Measurements from ENCODE around the gene RCC2.
"Not testable (repeated sequence)": the region's sequence is repeated elsewhere in the genome, so short reads cannot be mapped to it uniquely, and the experiment has no call there.

The RCC2 gene

DNA sequence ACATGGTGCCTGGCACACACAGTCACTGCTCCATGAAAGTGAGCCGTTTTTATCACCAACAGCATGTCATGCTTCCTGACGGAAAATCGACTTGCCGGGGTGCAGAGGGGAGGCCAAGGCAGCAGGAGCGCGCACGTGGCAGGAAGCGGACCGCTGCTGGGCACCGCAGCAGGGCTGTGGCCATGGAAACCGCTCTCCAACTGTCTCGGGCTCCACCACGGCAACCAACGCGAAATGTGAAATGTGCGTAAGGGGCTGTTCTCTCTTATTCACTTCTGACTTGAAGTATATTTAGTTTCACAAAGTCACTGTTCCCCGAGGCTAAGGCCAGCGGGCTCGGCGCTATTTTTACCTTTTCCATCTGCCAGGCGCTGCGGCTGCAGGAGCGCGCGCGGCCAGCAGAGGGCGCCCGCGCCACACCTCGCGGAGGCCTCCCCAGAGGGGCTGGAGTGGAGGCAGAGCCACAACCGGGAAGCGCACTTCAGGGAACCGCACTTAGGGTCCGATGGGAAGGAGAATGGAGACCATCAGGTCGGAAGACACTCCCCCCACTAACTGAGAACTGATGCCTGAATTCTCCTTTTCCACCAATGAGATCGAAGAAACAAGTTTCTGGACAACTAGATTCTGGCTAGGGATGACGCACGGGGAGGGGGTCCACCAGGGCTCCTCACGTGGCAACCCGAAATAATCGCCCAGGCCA lies 19.7 kb downstream of the RCC2 start:
- Histone ChIP-seq H3K36me3 (ENCODE audit: insufficient read depth, low read length) (peaks cover 70% of the 10 kb centered on the region), H3K9ac (ENCODE audit: low read depth, low read length) (no peak overlapping the region)

DNA sequence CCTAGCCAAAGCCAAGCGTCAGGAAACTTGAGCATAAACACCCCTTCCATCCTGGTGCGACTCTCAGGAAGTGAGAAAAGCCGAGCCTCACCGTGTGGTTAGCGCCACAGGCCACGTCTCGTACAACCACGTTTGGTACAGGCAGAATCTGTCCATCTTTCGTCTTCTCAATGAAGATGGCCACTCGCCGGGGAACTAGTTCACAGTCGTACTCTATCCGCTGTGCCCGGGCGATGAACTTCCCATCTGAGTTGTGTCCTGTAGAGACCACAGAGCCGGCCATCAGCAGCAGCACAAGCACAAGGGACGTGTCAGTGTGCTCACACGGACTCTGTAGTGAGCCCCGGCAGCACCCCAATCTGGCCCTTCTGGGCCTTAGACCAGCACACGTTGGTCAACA lies 23.1 kb downstream of the RCC2 start:
- Histone ChIP-seq H3K36me3 (ENCODE audit: insufficient read depth, low read length) (peaks cover 83% of the 10 kb centered on the region), H3K4me1 (ENCODE audit: insufficient read depth, low read length) (no peaks in the 10 kb centered on the region), H3K9me3 (ENCODE audit: control insufficient read depth, insufficient read depth, low read length) (no peaks in the 10 kb centered on the region), H3K9ac (ENCODE audit: low read depth, low read length) (no peak overlapping the region)

More for the DNA sequence above, 19.7 kb downstream of the RCC2 start:
- Histone ChIP-seq H3K4me1 (ENCODE audit: insufficient read depth, low read length) (no peaks in the 10 kb centered on the region), H3K9me3 (ENCODE audit: control insufficient read depth, insufficient read depth, low read length) (no peaks in the 10 kb centered on the region)

DNA sequence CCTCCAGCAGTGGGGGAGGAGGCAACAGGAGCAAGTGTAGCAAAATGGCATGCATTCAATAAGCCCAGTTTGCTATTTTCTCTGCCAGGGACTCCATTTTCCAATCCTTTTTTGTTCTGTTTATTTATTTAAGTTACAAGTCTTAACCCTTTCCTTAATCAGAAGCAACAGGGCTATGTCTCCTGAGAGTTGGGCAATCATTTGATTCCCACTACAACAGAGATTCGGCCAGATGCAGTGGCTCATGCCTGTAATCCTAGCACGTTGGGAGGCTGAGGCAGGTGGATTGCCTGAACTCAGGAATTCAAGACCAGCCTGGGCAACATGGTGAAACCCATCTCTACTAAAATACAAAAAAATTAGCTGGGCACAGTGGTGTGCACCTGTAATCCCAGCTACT lies 25.5 kb downstream of the RCC2 start:
- Histone ChIP-seq H3K36me3 (ENCODE audit: insufficient read depth, low read length) (peaks cover 81% of the 10 kb centered on the region), H3K4me1 (ENCODE audit: insufficient read depth, low read length) (no peaks in the 10 kb centered on the region), H3K9me3 (ENCODE audit: control insufficient read depth, insufficient read depth, low read length) (no peaks in the 10 kb centered on the region), H3K9ac (ENCODE audit: low read depth, low read length) (no peak overlapping the region)

DNA sequence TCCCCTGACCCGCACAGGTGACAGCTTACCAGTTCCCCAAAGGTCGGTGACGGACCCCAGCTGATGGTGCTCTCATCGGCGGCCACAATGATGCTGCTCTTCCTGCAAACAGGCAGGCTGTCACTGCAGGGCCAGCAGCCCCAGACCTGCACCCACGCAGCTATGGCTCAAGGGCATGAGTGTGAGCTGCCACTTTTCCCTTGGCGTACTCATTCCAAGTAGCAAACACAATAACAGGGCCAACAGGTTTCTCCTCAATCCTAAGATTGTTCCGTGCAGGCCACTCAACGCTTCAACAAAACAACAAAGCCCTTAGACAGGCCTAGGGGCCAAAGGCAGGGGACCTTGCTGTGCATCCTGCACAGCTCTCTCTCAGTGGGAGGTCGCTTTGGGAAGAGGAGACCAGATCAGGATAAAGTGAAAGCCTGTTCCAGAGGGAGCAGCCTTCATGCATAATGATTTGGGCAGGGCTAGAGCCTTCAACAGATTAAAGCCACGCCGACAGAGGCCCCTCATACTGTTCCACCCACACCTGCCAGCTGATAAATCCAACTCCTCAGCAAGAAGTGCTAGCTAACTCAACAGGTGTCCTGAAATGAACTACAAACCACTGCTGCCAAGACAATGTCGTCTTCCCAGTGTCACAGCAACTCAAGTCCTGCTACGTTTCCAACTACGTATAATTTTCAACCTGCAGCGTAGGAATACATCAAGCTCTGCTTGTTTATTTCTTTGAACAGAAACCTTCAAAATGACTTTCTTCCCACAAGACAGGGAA lies 27.2 kb downstream of the RCC2 start:
- peaks cover 67% of the 10 kb centered on the region for H3K36me3 ChIP-seq (ENCODE audit: insufficient read depth, low read length)
- no peak overlapping the region for H3K9ac ChIP-seq (ENCODE audit: low read depth, low read length)
- no peaks in the 10 kb centered on the region for H3K9me3 ChIP-seq (ENCODE audit: control insufficient read depth, insufficient read depth, low read length)
- H3K4me1 ChIP-seq (ENCODE audit: insufficient read depth, low read length), result peaks cover 6% of the 10 kb centered on the region; the same call in 1 of the 2 replicates

DNA sequence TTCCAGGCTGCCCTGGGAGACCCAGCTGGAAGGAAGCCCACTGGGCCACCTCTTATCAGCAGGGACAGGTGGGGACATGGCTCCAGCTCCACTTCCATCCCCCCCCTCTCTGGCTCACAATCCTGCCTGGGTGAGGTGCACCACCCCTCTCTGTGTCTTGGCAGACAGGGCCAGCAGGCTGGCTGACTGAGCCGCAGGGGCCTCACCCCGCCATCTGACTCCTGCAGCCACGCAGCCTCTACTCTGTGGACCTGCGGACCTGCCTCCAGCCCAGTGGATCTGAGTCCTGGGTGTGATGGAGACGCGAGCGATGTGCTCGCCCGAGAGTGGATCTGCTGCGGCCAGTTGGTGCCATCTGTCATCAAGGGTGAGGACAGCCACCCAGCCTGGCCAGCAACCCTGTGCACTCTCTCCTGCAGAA lies 30.1 kb downstream of the RCC2 start:
- Histone ChIP-seq H3K4me1 (ENCODE audit: insufficient read depth, low read length) (peaks cover 6% of the 10 kb centered on the region; the same call in 1 of the 2 replicates), H3K36me3 (ENCODE audit: insufficient read depth, low read length) (peaks cover 42% of the 10 kb centered on the region), H3K9ac (ENCODE audit: low read depth, low read length) (no peak overlapping the region), H3K9me3 (ENCODE audit: control insufficient read depth, insufficient read depth, low read length) (no peaks in the 10 kb centered on the region)

DNA sequence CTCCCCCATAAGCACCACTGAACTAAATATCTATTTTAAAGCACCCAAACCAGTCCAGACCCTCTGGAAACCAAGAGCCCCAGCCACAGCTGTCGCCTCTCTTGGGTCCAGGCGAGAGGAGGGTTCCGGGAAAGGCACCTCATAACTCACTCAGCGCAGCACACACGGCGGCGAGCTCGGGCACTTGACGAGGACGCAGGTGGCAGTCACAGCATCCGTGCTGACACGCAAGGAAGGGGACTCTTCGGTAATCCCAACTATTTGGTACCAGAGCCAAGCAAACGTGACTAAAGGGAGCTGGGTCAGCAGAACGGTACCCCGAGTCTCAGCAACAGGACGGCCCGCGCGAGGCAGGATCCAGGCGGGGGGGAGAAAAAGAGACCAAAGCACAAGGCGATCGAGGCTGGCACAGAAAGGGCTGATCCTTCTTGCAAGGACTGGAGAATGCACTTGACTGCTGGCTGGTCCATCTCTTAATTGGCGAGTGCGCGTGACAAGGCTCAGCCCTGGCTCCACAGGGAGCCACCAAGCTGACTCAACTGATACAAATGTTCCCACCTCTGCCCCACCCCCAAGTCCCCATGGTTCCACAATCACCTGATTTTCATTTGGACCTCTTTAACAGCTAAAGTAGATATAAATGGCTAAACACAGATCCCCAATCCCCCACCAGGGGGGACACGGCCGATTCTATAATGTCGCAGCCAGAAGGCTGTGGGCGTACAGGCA lies 31.5 kb downstream of the RCC2 start:
- not testable (repeated sequence) for H3K4me1 ChIP-seq (ENCODE audit: insufficient read depth, low read length); H3K9ac ChIP-seq (ENCODE audit: low read depth, low read length); H3K9me3 ChIP-seq (ENCODE audit: control insufficient read depth, insufficient read depth, low read length)
- peaks cover 30% of the 10 kb centered on the region for H3K36me3 ChIP-seq (ENCODE audit: insufficient read depth, low read length)

DNA sequence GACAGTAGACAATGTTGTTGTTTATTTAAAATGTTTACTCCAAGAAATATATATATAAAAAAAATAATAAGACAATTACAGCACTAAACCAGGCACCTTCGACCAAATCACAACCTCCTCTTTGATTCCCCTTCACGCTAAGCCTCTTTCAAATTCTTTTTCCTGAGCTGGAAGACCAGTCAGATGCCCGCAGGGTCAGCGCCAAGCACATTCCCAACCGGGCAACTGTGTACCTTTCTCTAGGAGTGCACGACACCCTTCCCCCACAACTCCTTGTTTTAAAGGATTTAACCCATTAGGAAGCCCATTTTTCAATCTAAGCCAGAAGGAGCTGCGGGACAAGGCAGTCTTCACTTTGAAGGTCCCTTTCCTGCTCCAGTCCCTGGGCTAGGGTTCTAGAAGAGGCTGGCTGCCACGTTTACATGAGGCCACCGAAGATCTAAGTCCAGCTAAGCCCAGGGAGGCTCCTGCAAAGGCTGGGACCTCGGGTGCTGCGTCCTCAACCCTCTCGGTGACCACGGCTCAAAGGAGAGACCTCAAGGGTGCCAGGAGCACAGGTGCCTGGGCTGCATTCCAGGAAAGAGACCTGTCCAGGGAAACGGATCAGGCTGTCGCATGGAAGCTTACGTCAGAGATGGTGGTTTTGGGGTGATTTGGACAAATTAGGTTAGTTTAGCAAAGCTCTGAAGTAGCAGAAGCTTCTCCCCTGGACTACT lies 32.6 kb downstream of the RCC2 start:
- not testable (repeated sequence) for H3K4me1 ChIP-seq (ENCODE audit: insufficient read depth, low read length); H3K9me3 ChIP-seq (ENCODE audit: control insufficient read depth, insufficient read depth, low read length); H3K9ac ChIP-seq (ENCODE audit: low read depth, low read length)
- peaks cover 21% of the 10 kb centered on the region for H3K36me3 ChIP-seq (ENCODE audit: insufficient read depth, low read length)

DNA sequence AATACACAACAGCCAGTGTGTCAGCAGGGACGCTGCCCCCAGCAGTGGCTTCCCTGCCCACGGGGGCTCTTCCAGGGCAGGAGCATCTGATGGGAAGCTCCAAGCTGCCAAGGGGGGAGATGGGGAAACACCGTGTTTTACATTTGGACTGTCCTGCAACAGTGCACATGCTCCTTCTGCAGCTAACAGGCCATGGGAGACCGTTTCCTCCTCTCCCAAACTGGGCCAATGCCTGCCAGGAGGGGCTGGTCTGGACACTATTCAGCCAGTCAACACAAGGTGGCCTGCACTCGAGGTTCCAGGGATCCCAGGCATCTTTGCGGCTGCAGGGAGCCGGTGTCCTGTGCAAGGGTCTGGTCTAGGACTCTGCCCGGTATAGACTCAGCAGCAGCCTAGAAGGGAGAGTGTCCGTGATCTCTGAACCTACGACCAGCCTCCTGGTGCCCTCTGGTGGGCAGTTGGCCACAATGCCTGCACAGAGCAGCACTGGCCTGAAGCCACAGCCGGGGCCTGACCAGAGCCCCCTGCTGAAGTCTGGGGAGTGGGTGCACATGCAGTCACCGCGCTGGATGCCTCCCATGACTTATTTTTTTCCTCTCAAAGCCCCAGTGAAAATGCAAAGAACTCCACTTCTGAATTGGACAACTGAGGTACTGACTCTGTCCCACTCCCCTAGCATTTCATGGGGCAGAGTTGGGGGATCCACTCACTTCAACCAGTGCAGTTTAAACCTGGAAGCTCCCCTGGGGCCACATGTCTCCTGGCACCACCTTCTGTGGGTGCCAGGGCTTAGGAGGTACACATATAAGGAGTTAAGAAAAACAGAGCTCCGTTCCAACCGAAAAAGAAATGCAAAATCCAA lies 33.3 kb downstream of the RCC2 start:
- Histone ChIP-seq H3K4me1 (ENCODE audit: insufficient read depth, low read length) (peaks cover 6% of the 10 kb centered on the region; the same call in 1 of the 2 replicates), H3K9ac (ENCODE audit: low read depth, low read length) (no peak overlapping the region), H3K9me3 (ENCODE audit: control insufficient read depth, insufficient read depth, low read length) (no peaks in the 10 kb centered on the region), H3K36me3 (ENCODE audit: insufficient read depth, low read length) (peaks cover 16% of the 10 kb centered on the region)

DNA sequence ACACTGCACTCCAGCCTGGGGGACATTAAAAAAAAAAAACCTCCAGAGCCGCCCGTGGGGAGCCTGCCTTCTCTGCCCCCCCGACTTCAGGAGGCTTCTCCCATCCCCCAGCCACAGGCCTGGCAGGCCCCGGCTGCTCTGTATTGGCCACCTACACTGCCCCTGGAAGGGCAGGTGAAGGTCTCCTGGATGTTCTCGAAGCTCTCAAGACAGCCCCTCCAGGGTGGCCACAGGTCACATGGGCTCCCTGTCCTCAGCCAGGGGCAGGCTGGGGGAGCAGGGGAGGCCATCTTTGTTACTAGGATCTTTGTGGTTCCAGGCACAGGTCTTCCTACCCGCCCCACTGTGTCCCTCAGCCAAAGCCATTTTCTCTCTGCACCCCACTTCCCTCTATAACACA lies 34.7 kb downstream of the RCC2 start:
- no peaks in the 10 kb centered on the region for H3K9me3 ChIP-seq (ENCODE audit: control insufficient read depth, insufficient read depth, low read length)
- H3K4me1 ChIP-seq (ENCODE audit: insufficient read depth, low read length), result peaks cover 6% of the 10 kb centered on the region; the same call in 1 of the 2 replicates
- peaks cover 9% of the 10 kb centered on the region; the same call in 1 of the 2 replicates for H3K36me3 ChIP-seq (ENCODE audit: insufficient read depth, low read length)
- no peak overlapping the region for H3K9ac ChIP-seq (ENCODE audit: low read depth, low read length)

DNA sequence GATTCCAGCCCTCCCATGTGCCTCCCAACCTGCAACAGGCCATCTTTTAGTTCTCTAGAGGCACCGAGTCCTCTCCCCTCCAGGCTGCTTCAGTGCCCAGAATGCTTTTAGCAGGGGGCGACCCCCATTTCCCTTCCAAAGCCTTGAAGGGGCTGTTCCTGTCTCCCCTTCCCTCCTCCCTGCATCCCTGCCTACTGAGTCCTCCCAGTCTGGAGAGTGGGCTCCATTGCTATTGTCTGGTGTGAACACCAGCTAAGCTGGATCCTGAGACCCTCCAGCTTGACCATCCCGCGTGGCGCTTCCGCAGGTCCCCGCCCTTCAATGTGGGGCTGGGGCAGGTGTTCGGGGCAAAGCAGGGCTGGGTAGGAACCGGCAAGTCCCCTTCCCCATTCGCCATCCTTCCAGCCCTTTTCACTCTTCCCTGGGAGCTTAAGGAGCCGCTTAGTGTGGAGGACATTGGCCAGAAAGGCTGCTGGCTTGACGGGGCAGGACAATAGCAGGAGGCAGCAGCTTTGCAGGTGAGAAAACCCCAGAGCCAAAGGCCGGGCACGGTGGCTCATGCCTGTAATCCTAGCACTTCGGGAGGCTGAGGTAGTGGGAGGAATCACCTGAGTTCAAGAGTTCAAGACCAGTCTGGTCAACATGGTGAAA lies 35.3 kb downstream of the RCC2 start:
- H3K9ac ChIP-seq (ENCODE audit: low read depth, low read length), result no peak overlapping the region
- H3K36me3 ChIP-seq (ENCODE audit: insufficient read depth, low read length), result peaks cover 5% of the 10 kb centered on the region; the same call in 1 of the 2 replicates
- H3K4me1 ChIP-seq (ENCODE audit: insufficient read depth, low read length), result peaks cover 6% of the 10 kb centered on the region; the same call in 1 of the 2 replicates
- H3K9me3 ChIP-seq (ENCODE audit: control insufficient read depth, insufficient read depth, low read length), result no peaks in the 10 kb centered on the region

DNA sequence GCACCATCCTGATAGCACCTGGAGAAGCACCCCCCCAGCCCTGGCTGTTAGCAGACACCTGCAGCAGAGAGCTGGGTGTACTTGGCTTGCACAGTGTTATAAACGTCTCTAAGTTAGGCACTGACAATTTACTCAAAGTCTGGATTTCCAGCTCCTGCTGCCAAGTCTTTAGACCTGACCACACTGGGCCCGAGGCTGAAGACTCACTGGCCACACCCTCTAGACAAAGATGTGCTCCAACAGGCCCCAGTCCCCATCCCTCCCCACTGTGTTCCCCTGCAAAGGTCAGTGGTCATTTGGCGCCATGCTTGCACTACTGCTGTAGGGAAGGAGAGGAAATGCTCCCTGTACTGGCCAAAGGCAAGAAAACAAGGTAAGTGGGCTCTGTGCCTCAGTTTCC lies 36.4 kb downstream of the RCC2 start:
- Histone ChIP-seq H3K4me1 (ENCODE audit: insufficient read depth, low read length) (no peaks in the 10 kb centered on the region; the same call in 1 of the 2 replicates), H3K9ac (ENCODE audit: low read depth, low read length) (no peak overlapping the region), H3K36me3 (ENCODE audit: insufficient read depth, low read length) (no peaks in the 10 kb centered on the region; the same call in 1 of the 2 replicates), H3K9me3 (ENCODE audit: control insufficient read depth, insufficient read depth, low read length) (no peaks in the 10 kb centered on the region)

DNA sequence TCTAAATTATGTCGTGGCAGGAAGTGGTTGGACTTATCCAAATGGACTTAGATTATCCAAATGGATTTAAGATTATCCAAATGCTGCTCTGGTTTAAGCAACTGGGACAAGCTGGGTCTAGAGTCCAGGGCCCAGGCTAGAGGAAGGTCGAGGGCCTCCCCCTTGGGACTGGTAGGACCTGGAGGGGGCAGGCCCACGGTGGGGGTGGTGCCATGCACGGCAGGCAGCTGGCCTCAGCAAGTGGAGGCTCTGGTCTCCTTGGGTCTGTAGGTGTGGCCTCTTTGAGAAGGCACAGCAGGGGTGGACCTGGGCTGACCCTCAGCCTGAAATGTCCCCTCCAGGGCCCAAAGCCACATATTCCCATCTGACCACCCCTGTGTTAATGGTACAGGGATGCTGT lies 37.6 kb downstream of the RCC2 start:
- Histone ChIP-seq H3K9me3 (ENCODE audit: control insufficient read depth, insufficient read depth, low read length) (no peaks in the 10 kb centered on the region), H3K9ac (ENCODE audit: low read depth, low read length) (no peak overlapping the region), H3K4me1 (ENCODE audit: insufficient read depth, low read length) (no peaks in the 10 kb centered on the region; the same call in 1 of the 2 replicates), H3K36me3 (ENCODE audit: insufficient read depth, low read length) (no peaks in the 10 kb centered on the region)

All from ES-I3 (cell line).